HG02763 (cell line): ENCODE results near the gene CDRT15L2.
"Not testable (repeated sequence)": the region's sequence is repeated elsewhere in the genome, so short reads cannot be mapped to it uniquely, and the experiment has no call there.

ENCODE experiments used
- ATAC-seq: cut with Tn5 transposase; IDR thresholded peaks from one replicate; pipeline ENCODE4 v1.9.1; 2021; ENCODE audit warnings: mild to moderate bottlenecking, moderate library complexity; ENCODE audit not compliant: unreplicated experiment

Gene CDRT15L2

GRCh38 chr17:20571653-20572052 is 7.9 kb upstream of the CDRT15L2 start:
- not testable (repeated sequence) for ATAC-seq

DNA sequence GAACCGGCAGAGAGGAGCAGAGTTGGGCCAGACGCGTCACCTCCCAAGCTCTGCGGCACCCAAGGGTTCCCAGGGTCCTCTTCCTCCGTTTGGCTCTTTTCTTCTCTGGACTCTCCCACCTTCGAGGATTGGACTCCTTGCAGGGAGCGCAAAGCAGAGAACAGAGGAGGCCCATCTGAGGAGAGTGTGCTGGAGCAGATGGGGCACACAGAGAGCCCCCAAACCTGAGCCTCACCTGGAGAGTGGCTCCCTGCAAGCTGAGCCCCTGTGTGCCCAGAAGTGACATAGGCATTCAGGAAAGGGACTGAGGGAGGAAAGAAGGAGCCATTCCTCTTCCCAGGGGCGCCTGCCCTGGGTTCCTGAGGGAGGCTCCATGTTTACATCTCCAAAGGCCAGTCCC is 6.3 kb upstream of the CDRT15L2 start:
- not testable (repeated sequence) for ATAC-seq

- not testable (repeated sequence) for ATAC-seq
These were observed 4.5 kb upstream of the CDRT15L2 start for GRCh38 chr17:20575071-20575470.

GRCh38 chr17:20583891-20584577 is 4.5 kb downstream of the CDRT15L2 start:
- not testable (repeated sequence) for ATAC-seq

- not testable (repeated sequence) for ATAC-seq
These were observed 9.4 kb downstream of the CDRT15L2 start for GRCh38 chr17:20588744-20589453.

- not testable (repeated sequence) for ATAC-seq
These were observed 9.9 kb downstream of the CDRT15L2 start for GRCh38 chr17:20589454-20589810.

GRCh38 chr17:20591040-20591439 is 11.5 kb downstream of the CDRT15L2 start:
- ATAC-seq = not testable (repeated sequence)

DNA sequence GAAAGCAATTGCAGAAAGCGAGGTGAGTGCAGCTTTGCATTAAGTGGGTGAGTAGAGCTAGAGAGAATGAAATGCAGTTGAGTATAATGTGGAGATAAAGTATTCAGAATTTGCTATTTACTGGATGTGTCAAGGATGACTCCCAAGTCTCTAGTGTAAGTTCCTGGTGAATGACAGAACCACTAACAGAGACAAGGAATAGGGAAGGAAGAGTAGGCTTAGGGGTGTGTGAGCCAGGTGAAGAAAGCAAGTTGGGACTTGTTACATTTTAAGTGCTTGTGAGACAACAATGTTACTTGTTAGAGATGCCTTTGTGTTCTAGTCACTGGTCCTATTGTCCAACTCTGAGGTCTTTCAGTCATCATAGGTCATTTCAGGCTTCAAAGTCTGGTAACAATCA is 26.0 kb downstream of the CDRT15L2 start:
- ATAC-seq = not testable (repeated sequence)

GRCh38 chr17:20609490-20609889 is 30.0 kb downstream of the CDRT15L2 start:
- not testable (repeated sequence) for ATAC-seq

- ATAC-seq = no peak
These were observed 31.8 kb downstream of the CDRT15L2 start for GRCh38 chr17:20611309-20611708.

DNA sequence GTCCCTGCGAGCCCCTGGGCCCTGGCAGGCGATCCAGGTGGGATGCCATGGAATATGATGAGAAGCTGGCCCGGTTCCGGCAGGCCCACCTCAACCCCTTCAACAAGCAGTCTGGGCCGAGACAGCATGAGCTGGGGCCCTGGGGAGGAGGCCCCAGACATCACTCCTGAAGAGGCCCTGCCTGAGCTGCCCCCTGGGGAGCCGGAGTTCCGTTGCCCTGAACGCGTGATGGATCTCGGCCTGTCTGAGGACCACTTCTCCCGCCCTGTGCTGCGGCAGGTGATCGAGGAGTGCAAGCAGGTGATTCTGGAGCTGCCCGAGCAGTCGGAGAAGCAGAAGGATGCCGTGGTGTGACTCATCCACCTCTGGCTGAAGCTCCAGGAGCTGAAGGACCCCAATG is 33.1 kb downstream of the CDRT15L2 start:
- no peak for ATAC-seq

- no peak for ATAC-seq
These were observed 33.7 kb downstream of the CDRT15L2 start for GRCh38 chr17:20613248-20613647.

GRCh38 chr17:20613905-20614304 is 34.4 kb downstream of the CDRT15L2 start:
- no peak for ATAC-seq

DNA sequence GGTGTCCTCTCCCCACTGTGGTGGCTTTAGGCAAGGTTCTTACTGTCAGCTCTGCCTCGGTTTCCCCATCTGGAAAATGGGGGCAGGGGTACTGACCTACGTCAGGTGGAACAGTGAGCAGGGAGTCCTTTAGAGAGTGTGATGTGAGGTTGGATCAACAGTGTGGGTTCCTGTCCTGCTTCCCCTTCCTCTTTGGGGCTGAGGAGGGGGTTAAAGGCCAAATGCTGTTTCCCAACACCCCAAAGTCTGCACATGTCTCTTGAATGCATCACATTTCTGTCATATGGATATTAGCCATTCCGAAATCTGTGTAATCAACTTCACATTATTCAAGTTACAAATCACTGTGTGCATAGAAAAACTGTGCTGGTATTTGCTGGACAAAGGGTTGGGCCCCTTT is 35.9 kb downstream of the CDRT15L2 start:
- ATAC-seq = not testable (repeated sequence)
